Neural cell (in vitro differentiated cells): Measurements from ENCODE around the gene TMEM185B. TPM values are rescaled to one million over a fixed set of nuclear protein-coding genes. Genes with fewer than 3 reads are reported as not detected.

Experiments
- H2AFZ ChIP-seq: fragments of 200-600, 300-800 bp; sonication (generic), shearing (Covaris generic); 2 replicates; pipeline ENCODE4 v1.6.0; 2014; ENCODE audit warnings: low read depth, mild to moderate bottlenecking, antibody characterized with exemption, low read length, moderate library complexity
- H3F3A ChIP-seq: fragments of 200-600 bp; shearing (Covaris generic); 2 replicates; pipeline ENCODE4 v1.6.1; 2016; ENCODE audit warnings: mild to moderate bottlenecking, moderate library complexity, mixed read lengths, antibody characterized with exemption, low read length; ENCODE audit not compliant: insufficient read depth, poor library complexity, severe bottlenecking
- H3K27ac ChIP-seq: fragments of 200-600, 300-800 bp; sonication (generic), shearing (Covaris generic); 2 replicates; pipeline ENCODE4 v1.5.1; 2014; ENCODE audit warnings: mild to moderate bottlenecking, low read length, moderate library complexity
- H3K27me3 ChIP-seq: fragments of 300-800, 200-600 bp; sonication (generic), shearing (Covaris generic); 2 replicates; pipeline ENCODE4 v1.6.0; 2014; ENCODE audit warnings: mild to moderate bottlenecking, low read depth, low read length, moderate library complexity; ENCODE audit not compliant: insufficient read depth
- H3K36me3 ChIP-seq: fragments of 300-800, 200-600 bp; sonication (generic), shearing (Covaris generic); 2 replicates; pipeline ENCODE4 v1.5.1; 2014; ENCODE audit warnings: mild to moderate bottlenecking, antibody characterized with exemption, low read length, moderate library complexity; ENCODE audit not compliant: insufficient read depth
- H3K4me2 ChIP-seq: fragments of 300-800, 200-600 bp; sonication (generic), shearing (Covaris generic); 2 replicates; pipeline ENCODE4 v1.6.0; 2014; ENCODE audit warnings: mild to moderate bottlenecking, low read length
- H3K4me3 ChIP-seq: fragments of 300-800, 200-600 bp; sonication (generic), shearing (Covaris generic); 2 replicates; pipeline ENCODE4 v1.5.1; 2014; ENCODE audit warnings: mild to moderate bottlenecking, low read length, moderate library complexity
- H3K79me2 ChIP-seq: fragments of 200-600 bp; shearing (Covaris generic); replicated peaks from 2 replicates; pipeline ENCODE4 v1.6.0; 2014; ENCODE audit warnings: mild to moderate bottlenecking, low read length, moderate library complexity; ENCODE audit not compliant: insufficient read depth
- H3K9ac ChIP-seq: fragments of 300-800, 200-600 bp; sonication (generic), shearing (Covaris generic); 2 replicates; pipeline ENCODE4 v1.6.1; 2016; ENCODE audit warnings: mild to moderate bottlenecking, low read length, mixed read lengths
- H3K9me2 ChIP-seq: fragments of 200-600 bp; shearing (Covaris generic); 2 replicates; pipeline ENCODE4 v1.6.1; 2016; ENCODE audit warnings: mild to moderate bottlenecking, low read length, mixed read lengths; ENCODE audit not compliant: insufficient read depth
- H3K9me3 ChIP-seq: fragments of 200-600, 300-800 bp; sonication (generic), shearing (Covaris generic); 2 replicates; pipeline ENCODE4 v1.6.1; 2016; ENCODE audit warnings: mild to moderate bottlenecking, mixed run types, low read length, moderate library complexity, mixed read lengths
- H4K20me1 ChIP-seq: fragments of 200-600 bp; shearing (Covaris generic); 2 replicates; pipeline ENCODE4 v1.6.1; 2016; ENCODE audit warnings: mild to moderate bottlenecking, mixed run types; ENCODE audit not compliant: insufficient read depth
- CTCF ChIP-seq: fragments of 450-650 bp; IDR thresholded peaks from 2 replicates; pipeline ENCODE4 v1.5.1; 2014; ENCODE audit warnings: antibody characterized with exemption, mild to moderate bottlenecking, moderate library complexity; ENCODE audit not compliant: poor library complexity, severe bottlenecking
- EP300 ChIP-seq: fragments of 450-650 bp; conservative IDR thresholded peaks from 2 replicates; pipeline ENCODE4 v1.6.1; 2014; ENCODE audit warnings: antibody characterized with exemption, mild to moderate bottlenecking, moderate library complexity; ENCODE audit not compliant: poor library complexity, severe bottlenecking
- EZH2 ChIP-seq: fragments of 200-600, 300-800 bp; shearing (Covaris generic), sonication (generic); IDR thresholded peaks from 2 replicates; pipeline ENCODE4 v1.6.1; 2014; ENCODE audit warnings: antibody characterized with exemption, low read length, borderline replicate concordance, mild to moderate bottlenecking; ENCODE audit not compliant: insufficient read depth, poor library complexity, severe bottlenecking
- MXI1 ChIP-seq: fragments of 450-650 bp; conservative IDR thresholded peaks from 2 replicates; pipeline ENCODE4 v1.6.1; 2014; ENCODE audit warnings: antibody characterized with exemption, mild to moderate bottlenecking; ENCODE audit not compliant: poor library complexity, severe bottlenecking
- POLR2AphosphoS5 ChIP-seq: IDR thresholded peaks from 2 replicates; pipeline ENCODE4 v1.6.1; 2012
- RAD21 ChIP-seq: fragments of 450-650 bp; conservative IDR thresholded peaks from 2 replicates; pipeline ENCODE4 v1.6.1; 2014; ENCODE audit warnings: antibody characterized with exemption, mild to moderate bottlenecking, moderate library complexity
- REST ChIP-seq: IDR thresholded peaks from 2 replicates; pipeline ENCODE4 v1.6.1; 2012; ENCODE audit warnings: borderline replicate concordance
- SMC3 ChIP-seq: fragments of 450-650 bp; conservative IDR thresholded peaks from 2 replicates; pipeline ENCODE4 v1.6.1; 2014; ENCODE audit warnings: antibody characterized with exemption, mild to moderate bottlenecking, moderate library complexity; ENCODE audit not compliant: poor library complexity
- TAF1 ChIP-seq: IDR thresholded peaks from 2 replicates; pipeline ENCODE4 v1.6.1; 2012; ENCODE audit warnings: low read depth
- polyA minus RNA-seq: library from RNA; depleted of rRNA, polyadenylated mRNA; stranded (reverse); fragments of >200 nt; gene quantifications from 2 replicates; pipeline ENCODE4 v1.2.3, GENCODE V29; 2014
- polyA plus RNA-seq: library from polyadenylated mRNA; depleted of rRNA; stranded (reverse); fragments of >200 nt; gene quantifications from 2 replicates; pipeline ENCODE4 v1.2.3, GENCODE V29; 2014

The TMEM185B gene
- 4.4 and 5.7 TPM in 2 replicates for polyA plus RNA-seq
- polyA minus RNA-seq = 10.3 and 13.4 TPM in 2 replicates

GRCh38 chr2:120223034-120223912 lies at the start of gene TMEM185B:
Gene TMEM185B, minus strand, starts transcription at chr2:120223400. Its CDS starts 424 bp downstream, at chr2:120222976.
- Histone ChIP-seq H3K4me3 (peak within 1 kb of the TSS; percentile 80), H3K4me2 (peak within 1 kb of the TSS; percentile 70), H3F3A (no peaks in the 10 kb centered on the region), H3K9ac (peak within 1 kb of the TSS; percentile 72), H3K9me2 (no peaks in the 10 kb centered on the region), H3K27ac (peak within 1 kb of the TSS; percentile 31), H3K9me3 (no peaks in the 10 kb centered on the region), H2AFZ (peak within 1 kb of the TSS; percentile 65), H3K79me2 (no peaks in the 10 kb centered on the region), H3K27me3 (no peaks in the 10 kb centered on the region), H4K20me1 (no peaks in the 10 kb centered on the region), H3K36me3 (no peaks in the 10 kb centered on the region)
- TF ChIP-seq TAF1 (no peak), RAD21 (peak; percentile 43), CTCF (peak; percentile 66), POLR2AphosphoS5 (peak; percentile 36), EZH2 (no peak), EP300 (peak; percentile 13), REST (no peak), SMC3 (peak; percentile 63), MXI1 (peak; percentile 84)

GRCh38 chr2:120271711-120272379 lies 48.6 kb upstream of the TMEM185B start:
- H3K27ac ChIP-seq = no peak overlapping the region
- TF ChIP-seq MXI1 (no peak), TAF1 (no peak), SMC3 (no peak), CTCF (no peak), RAD21 (no peak), EP300 (no peak), POLR2AphosphoS5 (no peak), EZH2 (no peak), REST (no peak)
- H3K27me3 ChIP-seq = no peaks in the 10 kb centered on the region
- H3K4me3 ChIP-seq = no peak overlapping the region
- no peaks in the 10 kb centered on the region for H3F3A ChIP-seq
- H2AFZ ChIP-seq = no peak overlapping the region
- no peaks in the 10 kb centered on the region for H3K9me2 ChIP-seq
- H4K20me1 ChIP-seq = no peaks in the 10 kb centered on the region
- H3K9me3 ChIP-seq = no peaks in the 10 kb centered on the region
- H3K79me2 ChIP-seq = no peaks in the 10 kb centered on the region
- H3K4me2 ChIP-seq = no peak overlapping the region
- no peak overlapping the region for H3K9ac ChIP-seq
- no peaks in the 10 kb centered on the region for H3K36me3 ChIP-seq
